Suprapubic skin (tissue), 4 donors: ENCODE data around the gene TMUB2. TPM values are rescaled to one million over a fixed set of nuclear protein-coding genes. Genes with fewer than 3 reads are reported as not detected.
A peak's percentile ranks its signal among the peaks of the same experiment; 100 is the strongest.

Experiments used
- DNase-seq, 2 donors: peaks; one replicate each; pipeline ENCODE4 v3.0.0-alpha.2; 2019; ENCODE audit warnings: low spot score in 2 of 2
- H3K27ac ChIP-seq: fragments of 200-600 bp; sonication (generic); one replicate; pipeline ENCODE4 v1.5.1; 2019
- H3K27me3 ChIP-seq: fragments of 200-600 bp; sonication (generic); one replicate; pipeline ENCODE4 v1.5.1; 2019
- H3K36me3 ChIP-seq: fragments of 200-600 bp; sonication (generic); one replicate; pipeline ENCODE4 v1.5.1; 2019
- H3K4me1 ChIP-seq: fragments of 200-600 bp; sonication (generic); one replicate; pipeline ENCODE4 v1.5.1; 2019
- H3K4me3 ChIP-seq: fragments of 200-600 bp; sonication (generic); one replicate; pipeline ENCODE4 v1.5.1; 2019; ENCODE audit warnings: mild to moderate bottlenecking
- H3K9me3 ChIP-seq: fragments of 200-600 bp; sonication (generic); one replicate; pipeline ENCODE4 v1.5.1; 2019
- CTCF ChIP-seq, 2 donors: fragments of 200-600 bp in 1 of 2; fragments of 450-650 bp in 1 of 2; sonication (generic) in 1 of 2; IDR thresholded peaks; one replicate each; pipeline ENCODE4 v1.5.1; 2016 to 2019; ENCODE audit warnings: antibody characterized with exemption in 2 of 2, mild to moderate bottlenecking in 1 of 2, moderate library complexity in 1 of 2
- EP300 ChIP-seq: sonication (generic); formaldehyde crosslinking; IDR thresholded peaks from one replicate; pipeline ENCODE4 v1.6.1; 2017; ENCODE audit warnings: antibody characterized with exemption
- POLR2A ChIP-seq, 2 donors: fragments of 450-650 bp; IDR thresholded peaks; one replicate each; pipeline ENCODE4 v1.6.1; 2017; ENCODE audit warnings: antibody characterized with exemption in 2 of 2, mild to moderate bottlenecking in 2 of 2, moderate library complexity in 2 of 2
- POLR2AphosphoS5 ChIP-seq, 3 donors: sonication (generic); formaldehyde crosslinking; IDR thresholded peaks; one replicate each; pipeline ENCODE4 v1.6.1; 2017; ENCODE audit warnings: antibody characterized with exemption in 3 of 3
- WGBS: methylation state at CpG from one replicate; pipeline ENCODE4 v1.1.5; 2018; 5-methylcytosine and 5-hydroxymethylcytosine counted together
- total RNA-seq, 4 donors: library from RNA; depleted of rRNA; stranded (reverse); fragments of >200 nt; gene quantifications; one replicate each; pipeline ENCODE4 v1.1.0, GENCODE V29; 2016

TMUB2 gene
- total RNA-seq, 4 donors from 2014 or later = 31.5 to 48.8 (median 36.1) TPM

DNA sequence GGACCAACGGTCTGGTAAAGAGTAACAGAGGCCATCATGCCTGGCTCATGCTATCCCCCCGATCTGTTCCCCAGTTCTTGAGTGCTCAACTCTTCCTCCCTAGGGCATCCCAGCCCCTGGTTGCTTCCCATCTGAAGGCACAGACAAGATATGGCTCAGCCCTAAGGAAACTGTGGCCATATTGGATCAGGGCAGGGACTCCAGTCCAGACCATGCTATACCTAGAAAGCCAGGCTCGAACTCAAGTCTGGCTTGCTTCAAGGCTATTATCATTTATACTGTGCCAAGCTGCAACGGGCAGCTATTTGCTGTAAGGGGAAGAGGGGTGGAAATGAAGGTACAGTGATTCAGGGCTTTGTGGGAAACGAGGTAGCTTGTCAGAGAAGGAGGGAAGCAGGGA is 29.9 kb downstream of the TMUB2 start:
- TF ChIP-seq CTCF (IDR thresholded peaks at IDR 0.05) (no peak), POLR2A (IDR thresholded peaks at IDR 0.05) (no peak), POLR2AphosphoS5 (IDR thresholded peaks at IDR 0.05) (no peak), EP300 (no peak)
- no peaks in the 10 kb centered on the region for H3K9me3 ChIP-seq
- no peak for DNase-seq
- WGBS = 72% methylated on average over 5 of the region's 5 CpGs
- H3K36me3 ChIP-seq = peaks cover 33% of the 10 kb centered on the region
- H3K27ac ChIP-seq = no peak overlapping the region
- H3K4me1 ChIP-seq = peaks cover 35% of the 10 kb centered on the region
- no peaks in the 10 kb centered on the region for H3K27me3 ChIP-seq
- H3K4me3 ChIP-seq = no peak overlapping the region

DNA sequence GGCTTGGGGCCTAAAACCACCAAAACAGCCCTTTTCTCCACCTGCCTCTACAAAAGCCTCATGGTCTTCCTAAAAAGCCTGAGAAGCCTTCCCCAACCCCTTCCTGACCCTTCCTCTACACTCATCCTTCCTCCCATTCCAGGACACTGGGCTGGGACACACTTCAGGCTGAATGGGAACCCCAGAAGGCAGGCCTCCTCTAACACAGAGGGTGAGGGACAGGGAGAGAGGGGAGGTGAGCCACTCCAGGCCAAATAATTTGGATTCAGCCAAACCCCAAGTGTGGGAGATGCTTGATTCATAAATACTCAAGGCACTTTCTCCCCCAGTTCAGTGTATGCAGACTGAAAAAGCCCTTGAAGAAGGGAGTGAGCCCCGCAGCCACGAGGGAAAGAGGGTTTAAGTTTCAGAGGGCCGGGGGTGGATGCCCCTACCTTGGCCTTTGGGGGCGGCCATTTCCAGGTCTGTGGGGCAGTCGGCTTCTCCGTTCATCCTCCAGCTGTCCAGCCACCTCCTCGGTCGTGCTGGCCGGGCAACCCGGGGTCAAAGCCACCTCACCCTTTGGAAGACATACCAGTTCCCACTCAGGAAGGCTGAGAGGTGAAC is 31.1 kb downstream of the TMUB2 start:
- H3K4me3 ChIP-seq = peak overlapping the region; percentile 77
- peaks cover 38% of the 10 kb centered on the region for H3K4me1 ChIP-seq

GRCh38 chr17:44218344-44219107 is 31.8 kb downstream of the TMUB2 start:
- H3K9me3 ChIP-seq = no peaks in the 10 kb centered on the region
- peak overlapping the region; percentile 77 for H3K4me3 ChIP-seq
- H3K4me1 ChIP-seq = peaks cover 40% of the 10 kb centered on the region
- H3K36me3 ChIP-seq = peaks cover 33% of the 10 kb centered on the region
- WGBS = 0% methylated on average over 1 of the region's 89 CpGs
- no peaks in the 10 kb centered on the region for H3K27me3 ChIP-seq
- peak in 1 of 2 donors; percentile 88 for DNase-seq
- H3K27ac ChIP-seq = peak overlapping the region; percentile 100
- TF ChIP-seq POLR2A (IDR thresholded peaks at IDR 0.05) (no peak), EP300 (no peak), CTCF (IDR thresholded peaks at IDR 0.05) (peak in 1 of 2 donors; percentile 80), POLR2AphosphoS5 (IDR thresholded peaks at IDR 0.05) (no peak)

More for the DNA sequence above, 31.1 kb downstream of the TMUB2 start:
- TF ChIP-seq EP300 = no peak
- no peak for TF ChIP-seq CTCF (IDR thresholded peaks at IDR 0.05)
- no peak for TF ChIP-seq POLR2AphosphoS5 (IDR thresholded peaks at IDR 0.05)
- TF ChIP-seq POLR2A (IDR thresholded peaks at IDR 0.05) = no peak
- 10% methylated on average over 3 of the region's 10 CpGs for WGBS
- Histone ChIP-seq H3K9me3 (no peaks in the 10 kb centered on the region), H3K27me3 (no peaks in the 10 kb centered on the region), H3K36me3 (peaks cover 33% of the 10 kb centered on the region), H3K27ac (peak overlapping the region; percentile 100)
- DNase-seq = peak in 1 of 2 donors; percentile 77

DNA sequence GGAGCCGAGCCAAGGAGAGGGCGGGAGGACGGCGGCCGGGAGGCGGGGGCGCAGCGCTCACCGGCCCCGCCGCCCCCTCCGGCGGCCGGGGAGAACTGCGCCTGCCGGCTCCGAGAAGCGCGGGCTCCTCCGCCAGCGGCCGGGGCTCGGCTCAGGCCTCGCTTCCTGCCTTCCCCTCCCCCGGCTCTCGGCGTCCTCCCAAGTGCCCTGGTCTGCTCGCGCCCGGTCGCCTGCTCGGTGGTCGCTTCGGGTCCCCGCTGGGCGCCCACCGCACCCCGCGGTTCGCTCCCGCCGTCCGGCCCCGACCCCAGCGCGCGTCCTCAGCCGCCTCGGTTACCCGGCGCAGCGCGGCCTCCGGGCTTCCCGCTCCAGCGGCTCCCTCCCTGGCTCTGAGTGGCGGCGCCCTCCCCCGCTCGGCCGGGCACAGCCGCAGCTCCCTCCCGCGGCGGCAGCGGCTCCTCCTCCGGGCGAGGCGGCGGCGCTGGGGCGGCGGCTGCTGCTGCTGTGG is 32.4 kb downstream of the TMUB2 start:
- WGBS = 0% methylated on average over 10 of the region's 73 CpGs
- peaks cover 28% of the 10 kb centered on the region for H3K36me3 ChIP-seq
- no peaks in the 10 kb centered on the region for H3K27me3 ChIP-seq
- peak in 1 of 2 donors; percentile 82 for DNase-seq
- TF ChIP-seq CTCF (IDR thresholded peaks at IDR 0.05) (peak; percentile 73), POLR2A (IDR thresholded peaks at IDR 0.05) (peak in 1 of 2 donors; percentile 34), POLR2AphosphoS5 (IDR thresholded peaks at IDR 0.05) (no peak)
- peak overlapping the region; percentile 77 for H3K4me3 ChIP-seq
- no peaks in the 10 kb centered on the region for H3K9me3 ChIP-seq
- peaks cover 45% of the 10 kb centered on the region for H3K4me1 ChIP-seq
- H3K27ac ChIP-seq = peak overlapping the region; percentile 100

- Histone ChIP-seq H3K9me3 (no peaks in the 10 kb centered on the region), H3K4me3 (peak within 1 kb of the TSS; percentile 77), H3K4me1 (peaks cover 45% of the 10 kb centered on the region), H3K36me3 (peaks cover 22% of the 10 kb centered on the region), H3K27me3 (no peaks in the 10 kb centered on the region), H3K27ac (peak within 1 kb of the TSS; percentile 100)
- TF ChIP-seq EP300 (no peak), POLR2AphosphoS5 (IDR thresholded peaks at IDR 0.05) (no peak), CTCF (IDR thresholded peaks at IDR 0.05) (no peak), POLR2A (IDR thresholded peaks at IDR 0.05) (no peak)
- DNase-seq = peak in 1 of 2 donors; percentile 73
- WGBS = no CpG with 5 or more reads among the region's 76 CpGs
Observed at GRCh38 chr17:44219616-44220212, 32.9 kb downstream of the TMUB2 start, which contains the start of gene UBTF. TSS of gene UBTF (minus strand) at chr17:44219675. CDS start at chr17:44218229, 1,446 bp downstream.
